Psoas muscle (tissue), 8 donors: ENCODE results near the gene FER1L5. TPM values are rescaled to one million over a fixed set of nuclear protein-coding genes. Genes with fewer than 3 reads are reported as not detected.

Source experiments
- ATAC-seq, 4 donors: fragments of 200-7000 bp; cut with Tn5 transposase; one replicate each; pipeline ENCODE4 v1.9.1; 2020; ENCODE audit warnings: moderate library complexity in 3 of 4, mild to moderate bottlenecking in 2 of 4
- DNase-seq, 2 donors: peaks; one replicate each; pipeline ENCODE4 v3.0.0-alpha.2; 2020
- H3K27ac ChIP-seq: fragments of 200-600 bp; one replicate; pipeline ENCODE4 v1.8.0; 2022
- H3K27me3 ChIP-seq, 3 donors: fragments of 200-600 bp in 1 of 3; one replicate each; pipeline versions ENCODE4 v1.6.1 to v1.8.0; 2013 to 2022; ENCODE audit warnings: low read length in 2 of 3, mild to moderate bottlenecking in 2 of 3, moderate library complexity in 1 of 3; ENCODE audit not compliant: insufficient read depth in 3 of 3
- H3K36me3 ChIP-seq, 2 donors: fragments of 200-600 bp in 1 of 2; one replicate each; pipeline versions ENCODE4 v1.6.1 to v1.8.0; 2013 to 2022; ENCODE audit warnings: low read depth in 1 of 2, mild to moderate bottlenecking in 1 of 2, moderate library complexity in 1 of 2; ENCODE audit not compliant: insufficient read depth in 1 of 2
- H3K4me1 ChIP-seq: fragments of 200-600 bp; one replicate; pipeline ENCODE4 v1.8.0; 2022
- H3K4me3 ChIP-seq: fragments of 200-600 bp; one replicate; pipeline ENCODE4 v1.8.0; 2022; ENCODE audit warnings: mild to moderate bottlenecking
- H3K9me3 ChIP-seq: fragments of 200-600 bp; one replicate; pipeline ENCODE4 v1.8.0; 2022
- CTCF ChIP-seq: fragments of 200-600 bp; IDR thresholded peaks from one replicate; pipeline ENCODE4 v1.8.0; 2022; ENCODE audit warnings: antibody characterized with exemption
- WGBS, 3 donors: extraction: QIAGEN DNeasy Blood & Tissue Kit; methylation state at CpG; one replicate each; pipeline versions ENCODE4 v1.1.6 to v1.1.7; 2013; 5-methylcytosine and 5-hydroxymethylcytosine counted together
- intact Hi-C, 2 donors: fragments of 100-400 bp; cut with DNase I; formaldehyde crosslinking; loops; one replicate each; pipeline versions ENCODE4 v1.11.0 to v1.14.2; 2022
- polyA plus RNA-seq, 3 donors: library from polyadenylated mRNA; stranded (reverse); fragments of 200-250 nt; gene quantifications; one replicate each; pipeline ENCODE4 v1.2.3, GENCODE V29; 2013
- total RNA-seq, 4 donors: library from RNA; stranded (reverse); fragmentation: NEBNext Ultra II Directional in 2 of 4; extraction: Animal tissue kit (Norgen Biotek cat#: 25700) in 2 of 4; gene quantifications; one replicate each; pipeline versions ENCODE4 v1.2.1 to v1.2.4, GENCODE V29; 2021 to 2023
- donor health status: healthy with polysubstance abuse.
- donor health status: DM: no; HTN: no; CAD: no; lungs with moderate emphysema.
- donor health status: Bipolar disorder and iron deficiency.
- donor health status: healthy.
- donor health status: DM: yes; HTN: yes; CAD: no.
- donor health status: DM: no; HTN: no; CAD: no.
- donor health status: DM: no; HTN: no; CAD: no.
- donor health status: DM: yes; HTN: yes; CAD: no.

Gene FER1L5
- total and polyA plus RNA-seq, 7 donors = 0.01 TPM; not detected in 6

GRCh38 chr2:96729748-96730147 is 87.2 kb downstream of the FER1L5 start:
- intact Hi-C loops = no loop called here

GRCh38 chr2:96730212-96730611 is 87.6 kb downstream of the FER1L5 start:
- ATAC-seq (no peak), DNase-seq (no peak)
- intact Hi-C loops = no loop called here
- H3K36me3 ChIP-seq = peaks cover 10 to 94% of the 10 kb centered on the region in 2 donors
- H3K27me3 ChIP-seq = no peaks in the 10 kb centered on the region
- no peaks in the 10 kb centered on the region for H3K9me3 ChIP-seq
- H3K4me1 ChIP-seq = peaks cover 11% of the 10 kb centered on the region
- 91 to 96% (median 93%) methylated on average over 2 of the region's 2 CpGs for WGBS, 3 donors
- no peak overlapping the region for H3K27ac ChIP-seq
- no peak for TF ChIP-seq CTCF
- no peak overlapping the region for H3K4me3 ChIP-seq

More at GRCh38 chr2:96729748-96730147, 87.2 kb downstream of the FER1L5 start:
- no peaks in the 10 kb centered on the region for H3K27me3 ChIP-seq
- WGBS, 3 donors = 86 to 91% (median 89%) methylated on average over 7 of the region's 7 CpGs
- peaks cover 6% of the 10 kb centered on the region for H3K4me1 ChIP-seq
- TF ChIP-seq CTCF = no peak
- H3K27ac ChIP-seq = no peak overlapping the region
- peaks cover 10 to 94% of the 10 kb centered on the region in 2 donors for H3K36me3 ChIP-seq
- H3K9me3 ChIP-seq = no peaks in the 10 kb centered on the region
- DNase-seq (no peak), ATAC-seq (no peak)
- no peak overlapping the region for H3K4me3 ChIP-seq

GRCh38 chr2:96733931-96734330 is 91.4 kb downstream of the FER1L5 start:
- Histone ChIP-seq H3K36me3 (peaks cover 14 to 90% of the 10 kb centered on the region in 2 donors), H3K27me3 (no peaks in the 10 kb centered on the region), H3K4me3 (no peak overlapping the region), H3K9me3 (no peaks in the 10 kb centered on the region), H3K4me1 (peaks cover 30% of the 10 kb centered on the region), H3K27ac (peak overlapping the region; percentile 5)
- intact Hi-C loops = no loop called here
- no peak for TF ChIP-seq CTCF
- ATAC-seq = peak in 1 of 4 donors; percentile 25
- no peak for DNase-seq
- WGBS, 3 donors = 67 to 78% (median 77%) methylated on average over 3 of the region's 3 CpGs

- intact Hi-C loops = loop anchor here in 1 of 2 donors (5.0 kb wide), 2 partner anchors 67 to 68 kb away; no protein-coding TSS in a partner anchor
- no peak for ATAC-seq
- no peaks in the 10 kb centered on the region for H3K9me3 ChIP-seq
Measured at GRCh38 chr2:96734880-96735583, 92.5 kb downstream of the FER1L5 start.

More at GRCh38 chr2:96734880-96735583, 92.5 kb downstream of the FER1L5 start:
- WGBS, 3 donors = 74 to 82% (median 78%) methylated on average over 8 of the region's 8 CpGs
- no peak for DNase-seq
- Histone ChIP-seq H3K36me3 (peaks cover 14 to 79% of the 10 kb centered on the region in 2 donors), H3K27me3 (no peaks in the 10 kb centered on the region), H3K27ac (no peak overlapping the region), H3K4me3 (no peak overlapping the region), H3K4me1 (peaks cover 34% of the 10 kb centered on the region)
- TF ChIP-seq CTCF = no peak
